Neural cell (in vitro differentiated cells): ENCODE data around the gene PLCH1.

ENCODE experiments used
- EP300 ChIP-seq: fragments of 450-650 bp; conservative IDR thresholded peaks from 2 replicates; pipeline ENCODE4 v1.6.1; 2014; ENCODE audit warnings: antibody characterized with exemption, mild to moderate bottlenecking, moderate library complexity; ENCODE audit not compliant: poor library complexity, severe bottlenecking
- EZH2 ChIP-seq: fragments of 200-600, 300-800 bp; shearing (Covaris generic), sonication (generic); IDR thresholded peaks from 2 replicates; pipeline ENCODE4 v1.6.1; 2014; ENCODE audit warnings: antibody characterized with exemption, low read length, borderline replicate concordance, mild to moderate bottlenecking; ENCODE audit not compliant: insufficient read depth, poor library complexity, severe bottlenecking
- MXI1 ChIP-seq: fragments of 450-650 bp; conservative IDR thresholded peaks from 2 replicates; pipeline ENCODE4 v1.6.1; 2014; ENCODE audit warnings: antibody characterized with exemption, mild to moderate bottlenecking; ENCODE audit not compliant: poor library complexity, severe bottlenecking
- POLR2AphosphoS5 ChIP-seq: IDR thresholded peaks from 2 replicates; pipeline ENCODE4 v1.6.1; 2012
- RAD21 ChIP-seq: fragments of 450-650 bp; conservative IDR thresholded peaks from 2 replicates; pipeline ENCODE4 v1.6.1; 2014; ENCODE audit warnings: antibody characterized with exemption, mild to moderate bottlenecking, moderate library complexity
- SMC3 ChIP-seq: fragments of 450-650 bp; conservative IDR thresholded peaks from 2 replicates; pipeline ENCODE4 v1.6.1; 2014; ENCODE audit warnings: antibody characterized with exemption, mild to moderate bottlenecking, moderate library complexity; ENCODE audit not compliant: poor library complexity
- TAF1 ChIP-seq: IDR thresholded peaks from 2 replicates; pipeline ENCODE4 v1.6.1; 2012; ENCODE audit warnings: low read depth
- TF ChIP-seq, protein P1 (sequence below): fragments of 450-650 bp; IDR thresholded peaks from 2 replicates; pipeline ENCODE4 v1.5.1; 2014; ENCODE audit warnings: antibody characterized with exemption, mild to moderate bottlenecking, moderate library complexity; ENCODE audit not compliant: poor library complexity, severe bottlenecking
- TF ChIP-seq, protein P2 (sequence below): IDR thresholded peaks from 2 replicates; pipeline ENCODE4 v1.6.1; 2012; ENCODE audit warnings: borderline replicate concordance

- TF ChIP-seq EP300 (no peak), SMC3 (no peak), EZH2 (no peak), TAF1 (no peak), POLR2AphosphoS5 (no peak), MXI1 (no peak), RAD21 (no peak)
- TF ChIP-seq, protein P1, sequence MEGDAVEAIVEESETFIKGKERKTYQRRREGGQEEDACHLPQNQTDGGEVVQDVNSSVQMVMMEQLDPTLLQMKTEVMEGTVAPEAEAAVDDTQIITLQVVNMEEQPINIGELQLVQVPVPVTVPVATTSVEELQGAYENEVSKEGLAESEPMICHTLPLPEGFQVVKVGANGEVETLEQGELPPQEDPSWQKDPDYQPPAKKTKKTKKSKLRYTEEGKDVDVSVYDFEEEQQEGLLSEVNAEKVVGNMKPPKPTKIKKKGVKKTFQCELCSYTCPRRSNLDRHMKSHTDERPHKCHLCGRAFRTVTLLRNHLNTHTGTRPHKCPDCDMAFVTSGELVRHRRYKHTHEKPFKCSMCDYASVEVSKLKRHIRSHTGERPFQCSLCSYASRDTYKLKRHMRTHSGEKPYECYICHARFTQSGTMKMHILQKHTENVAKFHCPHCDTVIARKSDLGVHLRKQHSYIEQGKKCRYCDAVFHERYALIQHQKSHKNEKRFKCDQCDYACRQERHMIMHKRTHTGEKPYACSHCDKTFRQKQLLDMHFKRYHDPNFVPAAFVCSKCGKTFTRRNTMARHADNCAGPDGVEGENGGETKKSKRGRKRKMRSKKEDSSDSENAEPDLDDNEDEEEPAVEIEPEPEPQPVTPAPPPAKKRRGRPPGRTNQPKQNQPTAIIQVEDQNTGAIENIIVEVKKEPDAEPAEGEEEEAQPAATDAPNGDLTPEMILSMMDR = no peak
- TF ChIP-seq, protein P2, sequence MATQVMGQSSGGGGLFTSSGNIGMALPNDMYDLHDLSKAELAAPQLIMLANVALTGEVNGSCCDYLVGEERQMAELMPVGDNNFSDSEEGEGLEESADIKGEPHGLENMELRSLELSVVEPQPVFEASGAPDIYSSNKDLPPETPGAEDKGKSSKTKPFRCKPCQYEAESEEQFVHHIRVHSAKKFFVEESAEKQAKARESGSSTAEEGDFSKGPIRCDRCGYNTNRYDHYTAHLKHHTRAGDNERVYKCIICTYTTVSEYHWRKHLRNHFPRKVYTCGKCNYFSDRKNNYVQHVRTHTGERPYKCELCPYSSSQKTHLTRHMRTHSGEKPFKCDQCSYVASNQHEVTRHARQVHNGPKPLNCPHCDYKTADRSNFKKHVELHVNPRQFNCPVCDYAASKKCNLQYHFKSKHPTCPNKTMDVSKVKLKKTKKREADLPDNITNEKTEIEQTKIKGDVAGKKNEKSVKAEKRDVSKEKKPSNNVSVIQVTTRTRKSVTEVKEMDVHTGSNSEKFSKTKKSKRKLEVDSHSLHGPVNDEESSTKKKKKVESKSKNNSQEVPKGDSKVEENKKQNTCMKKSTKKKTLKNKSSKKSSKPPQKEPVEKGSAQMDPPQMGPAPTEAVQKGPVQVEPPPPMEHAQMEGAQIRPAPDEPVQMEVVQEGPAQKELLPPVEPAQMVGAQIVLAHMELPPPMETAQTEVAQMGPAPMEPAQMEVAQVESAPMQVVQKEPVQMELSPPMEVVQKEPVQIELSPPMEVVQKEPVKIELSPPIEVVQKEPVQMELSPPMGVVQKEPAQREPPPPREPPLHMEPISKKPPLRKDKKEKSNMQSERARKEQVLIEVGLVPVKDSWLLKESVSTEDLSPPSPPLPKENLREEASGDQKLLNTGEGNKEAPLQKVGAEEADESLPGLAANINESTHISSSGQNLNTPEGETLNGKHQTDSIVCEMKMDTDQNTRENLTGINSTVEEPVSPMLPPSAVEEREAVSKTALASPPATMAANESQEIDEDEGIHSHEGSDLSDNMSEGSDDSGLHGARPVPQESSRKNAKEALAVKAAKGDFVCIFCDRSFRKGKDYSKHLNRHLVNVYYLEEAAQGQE = no peak
These were observed 351.6 kb downstream of the PLCH1 start for GRCh38 chr3:155393316-155393715.
